ENCODE results near the gene ATP4B.

Gene ATP4B

DNA sequence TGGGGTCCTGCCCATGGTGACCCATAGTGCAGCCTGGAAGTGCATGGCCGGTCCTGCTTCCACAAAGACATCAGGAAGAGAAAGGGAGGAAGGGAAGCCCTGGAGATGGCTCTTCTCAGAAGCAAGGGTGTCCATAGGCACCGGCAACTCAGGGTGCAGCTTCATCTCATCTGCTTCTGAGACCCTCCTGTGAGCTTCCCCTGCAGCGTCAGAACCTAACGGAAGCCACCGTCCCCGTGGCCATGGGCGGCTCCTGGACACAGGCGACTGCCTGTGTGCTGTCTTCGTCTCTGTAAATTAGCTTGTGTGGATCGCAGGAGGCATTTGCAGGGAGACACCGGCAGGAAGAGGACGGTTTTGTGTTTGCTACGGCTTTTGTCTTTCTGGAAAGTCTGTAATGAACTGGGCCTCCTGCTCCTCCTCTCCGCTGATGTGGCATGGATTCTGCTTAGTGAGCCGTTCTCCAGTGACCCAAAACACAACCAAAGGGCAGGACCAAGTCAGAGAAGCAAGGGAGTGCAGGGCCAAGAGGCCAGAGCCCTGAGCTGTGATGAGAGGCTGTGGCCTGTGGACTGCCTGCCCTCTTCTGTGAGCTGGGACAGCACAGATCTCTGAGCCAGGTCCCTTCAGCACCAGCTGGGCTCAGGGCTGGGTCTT, 2.5 kb downstream of the ATP4B start:
- TF ChIP-seq, protein P1, sequence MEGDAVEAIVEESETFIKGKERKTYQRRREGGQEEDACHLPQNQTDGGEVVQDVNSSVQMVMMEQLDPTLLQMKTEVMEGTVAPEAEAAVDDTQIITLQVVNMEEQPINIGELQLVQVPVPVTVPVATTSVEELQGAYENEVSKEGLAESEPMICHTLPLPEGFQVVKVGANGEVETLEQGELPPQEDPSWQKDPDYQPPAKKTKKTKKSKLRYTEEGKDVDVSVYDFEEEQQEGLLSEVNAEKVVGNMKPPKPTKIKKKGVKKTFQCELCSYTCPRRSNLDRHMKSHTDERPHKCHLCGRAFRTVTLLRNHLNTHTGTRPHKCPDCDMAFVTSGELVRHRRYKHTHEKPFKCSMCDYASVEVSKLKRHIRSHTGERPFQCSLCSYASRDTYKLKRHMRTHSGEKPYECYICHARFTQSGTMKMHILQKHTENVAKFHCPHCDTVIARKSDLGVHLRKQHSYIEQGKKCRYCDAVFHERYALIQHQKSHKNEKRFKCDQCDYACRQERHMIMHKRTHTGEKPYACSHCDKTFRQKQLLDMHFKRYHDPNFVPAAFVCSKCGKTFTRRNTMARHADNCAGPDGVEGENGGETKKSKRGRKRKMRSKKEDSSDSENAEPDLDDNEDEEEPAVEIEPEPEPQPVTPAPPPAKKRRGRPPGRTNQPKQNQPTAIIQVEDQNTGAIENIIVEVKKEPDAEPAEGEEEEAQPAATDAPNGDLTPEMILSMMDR (conservative IDR thresholded peaks at IDR 0.05; ENCODE audit: low read length) = no peak
- DNase-seq (ENCODE audit: low read depth) = no peak
- H3K4me3 ChIP-seq (ENCODE audit: low read length) = no peak overlapping the region

DNA sequence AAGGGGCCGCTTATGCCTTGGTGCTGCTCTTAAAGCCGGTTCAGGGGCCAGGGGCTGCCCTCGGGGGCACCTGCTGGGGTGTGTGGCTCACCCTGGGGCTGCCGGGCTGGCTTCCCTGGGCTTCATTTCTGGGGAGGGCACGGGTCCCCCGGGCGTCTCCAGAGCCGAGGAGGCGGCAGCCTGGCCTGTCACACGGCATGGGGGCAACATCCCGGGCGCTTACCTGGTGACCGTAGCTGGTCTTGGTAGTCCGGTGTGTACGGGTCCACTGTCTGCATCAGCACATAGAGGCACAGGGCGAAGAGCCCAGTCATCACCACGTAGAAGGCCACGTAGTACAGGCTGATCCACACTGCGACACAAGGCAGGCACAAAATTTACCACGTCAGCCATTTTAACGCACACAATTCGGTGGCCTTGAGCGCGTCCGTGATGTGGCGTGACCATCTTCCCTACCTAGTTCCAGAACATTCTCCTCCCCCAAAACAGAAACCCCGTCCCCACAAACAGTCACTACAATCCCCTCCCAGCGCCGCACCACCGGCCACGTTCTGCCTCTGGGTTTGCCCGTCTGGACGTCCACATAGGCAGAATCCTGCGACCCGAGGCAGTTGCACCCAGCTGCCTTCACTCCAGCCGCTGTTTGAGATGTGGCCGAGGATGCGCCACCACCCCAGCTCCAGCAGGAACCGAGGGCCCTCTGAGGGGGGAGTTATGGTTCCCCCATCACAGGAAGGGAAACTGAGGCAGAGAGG, 3.2 kb downstream of the ATP4B start:
- H3K4me3 ChIP-seq (ENCODE audit: low read length) = no peak overlapping the region
- TF ChIP-seq, protein P1 (conservative IDR thresholded peaks at IDR 0.05; ENCODE audit: low read length) = no peak
- no peak for DNase-seq (ENCODE audit: low read depth)

DNA sequence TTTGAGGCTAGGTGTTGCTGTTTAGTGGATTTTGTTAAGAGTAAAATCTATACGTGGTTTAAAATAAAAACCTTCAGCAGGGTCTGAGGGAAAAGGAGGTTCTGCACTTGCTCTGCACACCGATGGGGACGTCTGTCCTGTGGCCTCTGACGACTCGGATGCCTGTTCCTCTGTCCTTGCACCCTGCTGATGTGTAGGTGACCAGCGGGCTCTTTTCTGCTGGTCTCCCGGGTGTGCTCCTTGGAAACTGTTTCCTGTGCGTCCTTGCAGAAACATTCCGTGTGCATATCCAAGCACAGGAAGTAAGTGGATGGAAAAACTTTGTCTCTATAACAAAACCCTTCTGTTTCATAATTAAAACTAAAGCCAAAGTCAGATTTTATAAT, 3.8 kb downstream of the ATP4B start:
- TF ChIP-seq, protein P1 (conservative IDR thresholded peaks at IDR 0.05; ENCODE audit: low read length) = no peak
- no peak for DNase-seq (ENCODE audit: low read depth)

DNA sequence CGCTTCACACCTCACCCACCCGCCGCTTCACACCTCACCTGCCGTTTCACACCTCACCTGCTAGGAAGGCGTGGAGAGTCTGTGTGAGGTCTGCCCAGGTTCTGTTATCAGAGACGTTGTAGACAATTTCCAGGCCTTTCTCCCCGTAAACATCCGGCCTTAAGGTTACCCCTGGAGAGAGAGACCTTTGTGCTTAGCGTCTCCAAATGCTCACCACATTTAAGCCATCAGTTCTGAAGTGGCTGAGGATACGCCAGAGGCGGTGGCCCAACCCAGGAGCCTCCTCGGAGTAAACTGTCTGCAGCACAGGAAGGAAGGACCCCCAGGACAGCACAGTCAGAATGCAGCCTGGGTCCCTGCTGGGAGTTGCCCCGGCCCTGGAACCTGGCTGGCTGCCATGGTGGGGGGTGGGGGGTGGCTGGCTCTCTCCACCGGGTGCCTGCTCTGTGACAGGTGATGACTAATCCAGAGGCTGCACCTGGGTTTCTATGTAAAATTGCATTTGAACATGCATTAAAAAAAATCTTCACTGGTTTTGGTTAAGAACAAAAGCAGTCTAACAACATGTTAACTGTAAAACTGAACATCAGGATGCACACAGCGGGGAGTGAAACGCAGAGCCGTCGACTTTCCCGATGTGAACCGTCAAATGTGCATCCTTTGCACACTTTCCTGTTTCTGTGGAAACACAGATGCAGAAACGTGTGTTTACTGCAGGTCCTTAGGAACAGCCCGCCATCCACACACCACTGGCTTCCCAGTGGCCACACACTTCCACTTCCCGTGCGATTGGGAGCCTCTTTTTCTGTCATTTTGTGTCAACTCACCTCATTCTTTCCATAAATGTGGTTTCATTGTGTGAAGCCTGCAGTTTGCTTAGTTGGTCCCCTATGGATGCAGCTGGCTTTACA, 4.5 kb downstream of the ATP4B start:
- no peak overlapping the region for H3K4me3 ChIP-seq (ENCODE audit: low read length)
- DNase-seq (ENCODE audit: low read depth) = no peak
- TF ChIP-seq, protein P1 (conservative IDR thresholded peaks at IDR 0.05; ENCODE audit: low read length) = no peak

More for the DNA sequence above, 3.8 kb downstream of the ATP4B start:
- H3K4me3 ChIP-seq (ENCODE audit: low read length) = no peak overlapping the region

DNA sequence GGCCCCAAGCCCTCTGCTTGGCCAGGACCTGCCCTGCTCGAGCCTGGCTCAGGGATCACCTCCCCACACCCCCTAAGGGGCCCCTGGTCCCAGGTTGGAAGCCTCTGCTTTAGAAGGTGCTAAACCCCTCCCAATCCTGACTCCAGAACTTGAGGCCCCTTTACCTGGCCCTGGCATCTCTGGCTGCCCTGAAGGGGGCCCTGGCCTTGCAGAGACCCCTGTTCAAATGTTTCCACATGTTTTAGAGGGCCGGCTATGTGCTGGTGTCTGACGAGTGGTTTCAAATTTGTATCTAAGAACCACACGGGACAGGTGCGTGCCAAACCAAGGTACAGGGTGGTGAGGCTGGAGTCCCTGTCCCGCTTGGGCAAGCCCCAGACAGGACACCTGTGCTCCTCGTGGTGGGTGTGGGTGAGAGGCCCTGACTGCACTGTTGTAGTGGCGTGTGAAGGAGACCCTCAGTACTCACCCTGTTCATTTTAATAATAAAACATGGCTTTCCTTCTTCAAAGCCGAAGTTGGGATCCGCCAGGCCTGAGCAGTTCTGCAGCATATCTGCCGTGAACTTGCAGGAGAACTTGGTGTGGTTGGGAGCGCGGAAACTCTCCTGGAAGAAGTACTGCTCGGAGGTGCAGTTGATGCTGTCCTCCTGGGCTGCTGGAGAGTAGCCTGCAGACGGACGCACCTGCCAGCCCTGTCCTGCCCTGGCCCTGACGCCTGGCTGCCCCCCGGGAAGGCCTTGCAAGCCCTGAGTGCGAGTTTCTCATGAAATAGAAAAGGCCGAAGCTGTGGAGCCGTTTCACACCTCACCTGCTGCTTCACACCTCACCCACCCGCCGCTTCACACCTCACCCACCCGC, 5.4 kb downstream of the ATP4B start:
- DNase-seq (ENCODE audit: low read depth) = no peak
- TF ChIP-seq, protein P1 (conservative IDR thresholded peaks at IDR 0.05; ENCODE audit: low read length) = no peak
- H3K4me3 ChIP-seq (ENCODE audit: low read length) = no peak overlapping the region
